Neutrophil (primary cell): ENCODE data around the gene ZBTB20.

Experiments
- H3K27ac ChIP-seq: fragments of 200-600 bp; sonication (generic); 2 replicates; pipeline ENCODE4 v1.5.1; 2016; ENCODE audit warnings: mild to moderate bottlenecking, moderate library complexity
- H3K27me3 ChIP-seq: fragments of 200-600 bp; sonication (generic); 2 replicates; pipeline ENCODE4 v1.6.0; 2016; ENCODE audit warnings: mild to moderate bottlenecking
- H3K36me3 ChIP-seq: fragments of 200-600 bp; sonication (generic); 2 replicates; pipeline ENCODE4 v1.5.1; 2017
- H3K4me1 ChIP-seq, 2 experiments: fragments of 200-600 bp in 1 of 2; sonication (generic) in 1 of 2; 1 replicate in 1 of 2; 2 replicates in 1 of 2; pipeline versions ENCODE4 v1.5.1 to v1.6.1; 2013 to 2016; ENCODE audit warnings: low read depth in 1 of 2, low read length in 1 of 2, mild to moderate bottlenecking in 1 of 2, moderate library complexity in 1 of 2; ENCODE audit not compliant: control insufficient read depth in 1 of 2, insufficient read depth in 1 of 2
- H3K4me3 ChIP-seq, 2 experiments: fragments of 200-600 bp in 1 of 2; sonication (generic) in 1 of 2; 1 replicate in 1 of 2; 2 replicates in 1 of 2; pipeline ENCODE4 v1.5.1; 2013 to 2016; ENCODE audit warnings: low read depth in 1 of 2, low read length in 1 of 2, mild to moderate bottlenecking in 1 of 2, moderate library complexity in 1 of 2
- H3K9me3 ChIP-seq: fragments of 200-600 bp; sonication (generic); 2 replicates; pipeline ENCODE4 v1.5.1; 2016
- TF ChIP-seq, protein P1 (sequence below): fragments of 200-600 bp; sonication (generic); IDR thresholded peaks from 2 replicates; pipeline ENCODE4 v1.5.1; 2016; ENCODE audit warnings: antibody characterized with exemption

Gene ZBTB20

DNA sequence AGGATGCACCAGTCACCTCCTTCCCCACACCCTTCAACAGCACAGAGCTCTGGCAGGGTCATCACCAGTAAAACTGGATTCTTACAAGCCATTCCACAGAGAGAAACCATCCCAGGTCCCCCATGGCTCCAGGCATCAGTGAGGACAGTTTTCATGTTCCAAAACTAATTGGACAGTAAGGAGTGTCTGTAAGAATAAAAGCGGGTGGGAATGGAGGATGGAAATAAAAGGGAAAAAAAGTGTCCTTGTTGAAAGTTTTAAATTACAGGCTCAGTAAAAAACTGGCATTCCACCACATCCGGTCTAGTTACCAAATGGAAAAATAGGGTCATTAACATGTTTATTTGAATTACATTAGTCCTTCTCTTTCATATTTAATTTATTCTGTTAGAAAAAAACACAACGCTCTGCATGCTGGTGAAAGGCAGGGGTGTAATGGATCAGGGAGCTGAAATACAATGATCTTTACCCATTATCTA, 735.9 kb downstream of the ZBTB20 start:
- peaks cover 0 to 7% of the 10 kb centered on the region in 2 experiments for H3K4me1 ChIP-seq
- TF ChIP-seq, protein P1, sequence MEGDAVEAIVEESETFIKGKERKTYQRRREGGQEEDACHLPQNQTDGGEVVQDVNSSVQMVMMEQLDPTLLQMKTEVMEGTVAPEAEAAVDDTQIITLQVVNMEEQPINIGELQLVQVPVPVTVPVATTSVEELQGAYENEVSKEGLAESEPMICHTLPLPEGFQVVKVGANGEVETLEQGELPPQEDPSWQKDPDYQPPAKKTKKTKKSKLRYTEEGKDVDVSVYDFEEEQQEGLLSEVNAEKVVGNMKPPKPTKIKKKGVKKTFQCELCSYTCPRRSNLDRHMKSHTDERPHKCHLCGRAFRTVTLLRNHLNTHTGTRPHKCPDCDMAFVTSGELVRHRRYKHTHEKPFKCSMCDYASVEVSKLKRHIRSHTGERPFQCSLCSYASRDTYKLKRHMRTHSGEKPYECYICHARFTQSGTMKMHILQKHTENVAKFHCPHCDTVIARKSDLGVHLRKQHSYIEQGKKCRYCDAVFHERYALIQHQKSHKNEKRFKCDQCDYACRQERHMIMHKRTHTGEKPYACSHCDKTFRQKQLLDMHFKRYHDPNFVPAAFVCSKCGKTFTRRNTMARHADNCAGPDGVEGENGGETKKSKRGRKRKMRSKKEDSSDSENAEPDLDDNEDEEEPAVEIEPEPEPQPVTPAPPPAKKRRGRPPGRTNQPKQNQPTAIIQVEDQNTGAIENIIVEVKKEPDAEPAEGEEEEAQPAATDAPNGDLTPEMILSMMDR = no peak
- H3K27me3 ChIP-seq = no peaks in the 10 kb centered on the region
- no peak overlapping the region for H3K27ac ChIP-seq
- H3K4me3 ChIP-seq = no peak overlapping the region
- H3K9me3 ChIP-seq = no peaks in the 10 kb centered on the region
- no peaks in the 10 kb centered on the region for H3K36me3 ChIP-seq

DNA sequence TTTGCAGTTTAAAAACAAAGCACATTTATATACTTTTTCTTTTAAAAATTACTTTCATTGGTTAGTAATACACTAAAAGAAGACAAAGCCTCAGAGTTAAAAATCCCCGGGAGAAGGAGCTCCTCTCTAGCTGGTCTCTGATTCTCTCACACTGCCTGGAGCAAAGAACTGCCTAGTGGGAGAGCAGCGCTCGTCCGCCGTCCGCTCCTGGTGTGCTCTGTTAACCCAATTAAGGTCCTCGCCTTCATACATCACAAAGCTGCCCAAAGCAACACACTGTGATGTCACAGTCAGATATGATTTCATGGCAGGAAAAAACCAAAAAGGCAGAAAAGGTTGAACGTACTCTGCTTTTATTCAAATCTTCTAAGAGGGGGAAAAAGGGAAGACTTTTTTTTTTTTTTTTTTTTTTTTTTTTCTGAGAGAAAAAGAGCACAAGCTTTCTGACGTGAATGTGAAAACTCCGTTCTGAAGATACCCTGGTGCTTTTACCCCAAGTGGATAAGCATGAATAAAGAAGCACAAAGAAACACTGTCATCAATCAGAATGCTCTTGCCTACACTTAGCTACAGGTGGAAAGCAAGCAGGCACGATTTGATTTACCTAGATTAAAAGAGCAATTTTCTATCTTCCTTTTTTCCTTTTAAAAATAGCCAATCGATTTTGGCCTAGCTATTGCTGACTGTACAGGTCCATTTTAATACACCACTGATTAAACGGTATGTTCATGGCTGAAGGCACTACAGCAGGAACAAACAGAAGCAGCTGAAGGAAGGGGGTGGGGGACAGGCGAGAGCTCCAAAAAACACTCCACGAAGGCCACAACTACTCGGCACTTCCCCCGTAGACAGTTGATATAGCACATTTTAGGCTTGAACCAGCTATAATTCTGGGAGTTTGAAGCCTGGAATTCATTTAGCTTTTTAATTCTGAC, 738.1 kb downstream of the ZBTB20 start:
- H3K9me3 ChIP-seq = no peaks in the 10 kb centered on the region
- no peak overlapping the region for H3K4me3 ChIP-seq
- no peaks in the 10 kb centered on the region for H3K36me3 ChIP-seq
- TF ChIP-seq, protein P1 = no peak
- H3K27ac ChIP-seq = no peak overlapping the region
- H3K27me3 ChIP-seq = no peaks in the 10 kb centered on the region
- peaks cover 0 to 2% of the 10 kb centered on the region in 2 experiments for H3K4me1 ChIP-seq

DNA sequence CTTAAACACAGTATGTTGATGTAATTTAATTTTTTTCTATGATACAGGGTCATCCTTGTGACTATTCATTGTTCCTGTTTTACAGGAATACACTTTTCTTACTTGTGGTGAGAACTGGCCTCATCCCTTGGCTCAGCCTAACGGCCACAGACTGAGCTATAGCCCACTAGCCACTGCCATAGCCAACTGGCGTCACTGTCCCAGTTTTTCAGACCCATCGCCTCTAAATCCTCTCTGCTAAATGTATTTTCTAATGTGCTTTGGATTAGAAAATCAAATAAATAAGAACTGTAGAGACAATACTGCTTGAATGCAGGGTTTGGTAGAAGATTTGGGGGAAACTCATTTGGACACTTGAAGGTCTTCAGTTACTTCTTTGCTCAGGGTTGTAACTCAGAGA, 740.2 kb downstream of the ZBTB20 start:
- H3K9me3 ChIP-seq = no peaks in the 10 kb centered on the region
- H3K27ac ChIP-seq = no peak overlapping the region
- no peak overlapping the region for H3K4me3 ChIP-seq
- H3K4me1 ChIP-seq = no peaks in the 10 kb centered on the region
- TF ChIP-seq, protein P1 = no peak
- H3K36me3 ChIP-seq = no peaks in the 10 kb centered on the region
- H3K27me3 ChIP-seq = no peaks in the 10 kb centered on the region

DNA sequence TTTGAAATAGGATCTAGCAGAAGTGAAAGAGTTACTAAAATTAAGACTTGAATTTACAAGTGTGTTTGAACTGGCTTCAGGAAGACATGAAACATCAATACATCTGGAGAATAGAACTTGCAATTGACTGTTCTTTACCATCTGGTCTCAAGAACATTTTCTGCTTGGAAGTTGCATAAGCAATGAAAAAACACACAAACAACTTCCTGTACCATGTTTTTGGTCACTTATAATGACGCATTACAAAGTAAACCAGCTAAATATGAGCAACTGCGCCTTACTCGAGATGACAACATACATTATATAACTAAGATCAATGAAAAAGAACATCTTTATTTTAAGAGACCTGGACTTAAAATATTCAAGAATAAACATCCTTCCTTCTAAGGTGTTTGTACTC, 740.8 kb downstream of the ZBTB20 start:
- Histone ChIP-seq H3K27ac (no peak overlapping the region), H3K4me3 (no peak overlapping the region), H3K9me3 (no peaks in the 10 kb centered on the region), H3K4me1 (no peaks in the 10 kb centered on the region), H3K36me3 (no peaks in the 10 kb centered on the region), H3K27me3 (no peaks in the 10 kb centered on the region)
- TF ChIP-seq, protein P1 = no peak

DNA sequence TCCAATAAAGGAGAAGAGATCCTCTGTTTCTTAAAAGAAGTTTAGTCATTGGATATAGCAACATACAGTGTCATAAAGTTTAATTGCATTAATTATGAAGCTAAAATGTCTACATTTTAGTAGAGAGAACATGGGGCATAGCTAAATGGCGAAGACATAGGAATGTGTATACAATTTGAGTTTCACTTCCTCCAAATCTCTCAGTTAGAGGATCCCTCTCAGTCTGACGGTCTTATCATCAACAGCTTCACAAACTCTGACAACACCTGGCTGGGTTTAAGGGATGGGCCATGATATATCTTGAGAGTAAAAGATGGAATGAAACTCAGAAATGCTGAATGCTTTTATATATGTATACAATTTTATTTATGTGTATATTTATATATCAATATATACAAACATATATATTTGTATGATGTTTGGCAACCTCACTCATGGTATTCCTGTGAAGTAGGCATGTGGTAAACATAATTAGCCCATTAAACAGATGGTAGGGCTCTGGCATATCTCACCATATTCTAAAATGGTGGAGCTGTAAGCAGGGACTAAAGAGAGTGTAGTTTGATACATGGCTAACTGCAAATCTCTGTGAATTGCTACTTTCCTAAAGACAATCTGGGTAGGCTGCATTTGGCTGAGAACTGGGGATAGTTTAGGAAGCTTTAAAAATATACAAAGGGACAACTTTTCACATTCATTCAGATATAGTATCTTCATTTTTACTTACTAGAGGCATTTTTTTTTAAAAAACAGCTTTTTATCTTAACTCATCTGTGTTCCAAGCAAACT, 741.7 kb downstream of the ZBTB20 start:
- Histone ChIP-seq H3K36me3 (no peaks in the 10 kb centered on the region), H3K4me1 (no peaks in the 10 kb centered on the region)

More for the DNA sequence above, 741.7 kb downstream of the ZBTB20 start:
- Histone ChIP-seq H3K27ac (no peak overlapping the region), H3K27me3 (no peaks in the 10 kb centered on the region), H3K4me3 (no peak overlapping the region), H3K9me3 (no peaks in the 10 kb centered on the region)
- TF ChIP-seq, protein P1 = no peak
